HL-60 (cell line): ENCODE results near the gene PHF21A.

Experiments
- GABPA ChIP-seq: IDR thresholded peaks from 2 replicates; pipeline ENCODE4 v1.6.1; 2012; ENCODE audit warnings: low read depth
- TF ChIP-seq, protein P1 (sequence below): IDR thresholded peaks from one replicate; pipeline ENCODE4 v1.5.1; 2011; ENCODE audit warnings: low read length, control low read depth, inconsistent platforms; ENCODE audit not compliant: insufficient read depth

GRCh38 chr11:46114378-46114777 is 6.9 kb downstream of the PHF21A start:
- TF ChIP-seq, protein P1, sequence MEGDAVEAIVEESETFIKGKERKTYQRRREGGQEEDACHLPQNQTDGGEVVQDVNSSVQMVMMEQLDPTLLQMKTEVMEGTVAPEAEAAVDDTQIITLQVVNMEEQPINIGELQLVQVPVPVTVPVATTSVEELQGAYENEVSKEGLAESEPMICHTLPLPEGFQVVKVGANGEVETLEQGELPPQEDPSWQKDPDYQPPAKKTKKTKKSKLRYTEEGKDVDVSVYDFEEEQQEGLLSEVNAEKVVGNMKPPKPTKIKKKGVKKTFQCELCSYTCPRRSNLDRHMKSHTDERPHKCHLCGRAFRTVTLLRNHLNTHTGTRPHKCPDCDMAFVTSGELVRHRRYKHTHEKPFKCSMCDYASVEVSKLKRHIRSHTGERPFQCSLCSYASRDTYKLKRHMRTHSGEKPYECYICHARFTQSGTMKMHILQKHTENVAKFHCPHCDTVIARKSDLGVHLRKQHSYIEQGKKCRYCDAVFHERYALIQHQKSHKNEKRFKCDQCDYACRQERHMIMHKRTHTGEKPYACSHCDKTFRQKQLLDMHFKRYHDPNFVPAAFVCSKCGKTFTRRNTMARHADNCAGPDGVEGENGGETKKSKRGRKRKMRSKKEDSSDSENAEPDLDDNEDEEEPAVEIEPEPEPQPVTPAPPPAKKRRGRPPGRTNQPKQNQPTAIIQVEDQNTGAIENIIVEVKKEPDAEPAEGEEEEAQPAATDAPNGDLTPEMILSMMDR, result no peak
- TF ChIP-seq GABPA, result no peak
